Embryonic facial prominence (tissue), 1 donor: ENCODE measurements around the gene NXN.
"Not testable (repeated sequence)": the region's sequence is repeated elsewhere in the genome, so short reads cannot be mapped to it uniquely, and the experiment has no call there.

ENCODE experiments used
- DNase-seq: peaks from one replicate; pipeline ENCODE4 v3.0.0-alpha.2; 2016; ENCODE audit errors: extremely low spot score

Gene NXN

GRCh38 chr17:887551-888209, 91.9 kb downstream of the NXN start:
- DNase-seq, result no peak

GRCh38 chr17:885971-886571, 93.5 kb downstream of the NXN start:
- no peak for DNase-seq

DNA sequence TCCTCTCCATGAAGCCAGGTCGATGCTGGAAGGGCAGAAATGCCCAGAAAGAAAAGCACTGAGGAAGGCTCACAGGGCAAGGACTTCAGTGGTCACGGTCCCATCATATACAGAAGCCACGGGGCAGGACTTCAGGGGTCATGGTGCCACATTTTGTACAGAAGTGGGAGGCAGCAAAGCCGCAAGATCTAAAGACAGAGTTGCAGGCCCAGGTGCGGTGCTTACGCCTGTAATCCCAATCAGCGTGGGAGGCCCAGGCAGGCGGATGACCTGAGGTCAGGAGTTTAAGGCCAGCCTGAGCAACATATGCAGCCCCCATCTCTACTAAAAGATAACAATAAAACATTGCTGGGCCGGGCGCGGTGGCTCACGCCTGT, 96.0 kb downstream of the NXN start:
- DNase-seq, result no peak

DNA sequence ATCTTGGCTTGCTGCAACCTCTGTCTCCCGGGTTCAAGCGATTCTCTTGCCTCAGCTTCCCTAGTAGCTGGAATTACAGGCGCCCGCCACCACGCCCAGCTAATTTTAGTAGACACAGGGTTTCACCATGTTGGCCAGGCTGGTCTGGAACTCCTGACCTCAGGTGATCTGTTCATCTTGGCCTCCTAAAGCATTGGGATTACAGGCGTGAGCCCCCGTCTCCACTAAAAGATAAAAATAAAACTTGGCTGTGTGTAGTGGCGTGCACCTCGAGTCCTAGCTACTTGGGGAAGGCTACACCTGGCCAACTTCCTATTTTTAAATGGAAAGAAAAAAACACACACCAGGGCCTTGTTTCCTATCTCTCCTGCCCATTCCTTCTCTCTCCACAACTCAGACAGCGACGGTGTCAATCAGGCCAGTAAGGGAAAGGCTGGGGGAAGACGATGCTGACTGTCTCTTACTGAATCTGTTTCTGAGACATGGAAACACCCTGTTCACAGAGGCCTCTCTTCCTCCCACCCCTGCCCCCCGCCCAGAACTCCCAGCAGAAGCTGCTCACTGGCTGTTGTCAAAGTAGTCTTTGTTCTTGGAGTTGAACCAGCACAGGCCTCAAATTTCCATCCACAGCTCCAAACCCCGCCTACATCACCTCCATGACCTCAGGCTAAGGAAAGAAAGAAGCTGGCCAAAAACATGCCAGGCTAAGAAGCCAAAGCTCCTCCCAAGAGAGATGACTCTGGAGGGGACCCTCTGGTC, 96.6 kb downstream of the NXN start:
- DNase-seq, result no peak

DNA sequence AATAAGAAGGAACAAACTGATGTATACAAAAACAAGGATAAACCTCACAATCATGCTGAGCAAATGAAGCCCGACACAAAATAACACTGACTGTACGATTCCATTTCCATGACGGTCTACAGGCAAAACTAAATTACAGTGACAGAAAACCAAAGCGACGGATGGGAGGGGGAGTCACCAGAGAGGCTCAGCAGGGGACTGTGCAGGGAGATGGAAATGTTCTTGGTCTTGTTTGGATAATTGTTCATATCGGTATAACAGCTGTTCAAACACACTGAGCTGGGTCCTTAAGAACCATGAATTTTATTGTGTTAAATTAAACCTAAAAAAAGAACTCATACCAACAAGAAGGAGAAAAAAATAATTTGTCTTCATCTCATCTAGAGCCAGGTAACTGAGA, 97.8 kb downstream of the NXN start:
- DNase-seq, result no peak

DNA sequence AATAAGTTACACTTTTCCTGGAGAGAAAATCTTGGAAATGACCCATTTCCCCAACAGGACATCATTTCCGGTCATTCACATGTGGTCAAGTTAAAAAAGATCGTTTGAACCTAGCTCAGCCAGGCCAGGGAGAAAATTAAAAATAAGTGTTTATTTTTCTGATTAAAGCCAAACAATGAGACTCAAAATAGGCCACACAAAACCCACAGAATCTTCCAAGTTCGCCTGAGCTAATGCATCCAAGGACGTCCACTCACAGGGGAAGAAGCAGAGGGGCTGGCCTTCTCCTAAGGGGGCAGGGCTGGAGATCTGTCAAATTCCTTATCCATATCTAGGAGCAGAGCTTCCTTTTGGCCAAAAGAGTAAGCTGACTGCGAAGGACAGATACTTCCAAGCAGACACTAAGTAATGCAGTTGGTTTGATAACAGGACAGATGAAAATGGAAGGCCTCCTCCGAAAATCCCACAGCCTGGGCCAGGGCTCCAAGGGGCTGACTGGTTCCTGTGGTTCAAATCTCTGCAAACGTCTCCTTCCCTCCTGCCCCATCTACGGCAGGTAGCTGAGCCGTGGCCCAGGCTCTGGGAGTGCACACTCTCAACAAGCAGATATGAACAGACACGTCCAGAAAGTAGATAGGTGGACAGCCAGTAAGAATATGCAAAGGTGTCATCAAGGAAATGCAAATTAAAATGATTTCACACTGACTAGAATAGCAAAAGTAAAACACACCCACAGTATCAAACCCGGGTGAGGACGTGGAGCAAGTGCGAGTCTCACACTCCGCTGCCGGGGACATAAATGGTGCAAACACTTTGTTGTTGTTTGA, 98.9 kb downstream of the NXN start:
- DNase-seq, result no peak

DNA sequence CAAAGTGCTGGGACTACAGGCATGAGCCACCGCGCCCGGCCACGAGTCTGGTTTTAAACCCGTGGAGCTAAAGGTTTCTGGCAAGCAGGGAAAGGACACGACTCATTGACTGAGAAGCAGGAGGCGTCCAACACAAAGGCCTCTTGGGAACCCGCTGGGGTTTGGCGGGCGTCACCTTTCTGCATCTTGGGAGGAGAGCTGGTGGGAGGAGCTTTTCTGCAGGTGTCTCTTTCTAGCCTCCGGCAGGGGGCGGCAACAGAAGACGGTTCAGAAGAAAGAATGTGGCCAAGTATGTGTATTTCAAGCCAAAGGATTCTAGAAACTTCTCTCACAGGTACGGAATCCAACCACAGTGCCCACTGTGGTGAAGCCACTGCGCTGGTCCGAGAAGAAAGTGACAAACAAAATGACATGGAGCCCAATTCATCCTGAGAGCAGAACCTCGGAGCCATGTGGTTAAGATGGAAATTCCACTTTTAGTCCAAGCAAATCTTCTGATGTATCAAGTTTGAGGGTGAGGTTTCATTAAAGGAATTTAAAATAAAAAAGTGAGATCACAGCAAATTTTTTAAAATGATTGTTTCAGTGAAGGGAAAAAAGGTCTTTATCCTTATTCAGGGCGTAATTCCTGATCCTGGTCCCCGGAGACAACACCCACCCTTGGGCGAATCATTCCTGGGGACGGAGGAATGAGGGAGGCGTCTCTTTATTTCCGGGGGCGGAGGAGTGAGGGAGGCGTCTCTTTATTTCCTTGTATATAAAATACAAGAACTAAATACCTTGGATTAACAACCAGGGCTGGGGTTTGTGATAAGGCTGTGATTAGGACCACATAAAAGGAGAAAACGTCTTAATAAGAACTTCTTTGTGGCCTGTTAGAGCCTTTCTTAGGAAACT, 99.8 kb downstream of the NXN start:
- no peak for DNase-seq

GRCh38 chr17:877630-878029, 101.9 kb downstream of the NXN start:
- no peak for DNase-seq

GRCh38 chr17:876272-876671, 103.3 kb downstream of the NXN start:
- no peak for DNase-seq

GRCh38 chr17:874590-874989, 105.0 kb downstream of the NXN start:
- DNase-seq, result not testable (repeated sequence)

GRCh38 chr17:872855-873254, 106.7 kb downstream of the NXN start:
- no peak for DNase-seq

- no peak for DNase-seq
Measured at GRCh38 chr17:871751-872519, 107.6 kb downstream of the NXN start.

DNA sequence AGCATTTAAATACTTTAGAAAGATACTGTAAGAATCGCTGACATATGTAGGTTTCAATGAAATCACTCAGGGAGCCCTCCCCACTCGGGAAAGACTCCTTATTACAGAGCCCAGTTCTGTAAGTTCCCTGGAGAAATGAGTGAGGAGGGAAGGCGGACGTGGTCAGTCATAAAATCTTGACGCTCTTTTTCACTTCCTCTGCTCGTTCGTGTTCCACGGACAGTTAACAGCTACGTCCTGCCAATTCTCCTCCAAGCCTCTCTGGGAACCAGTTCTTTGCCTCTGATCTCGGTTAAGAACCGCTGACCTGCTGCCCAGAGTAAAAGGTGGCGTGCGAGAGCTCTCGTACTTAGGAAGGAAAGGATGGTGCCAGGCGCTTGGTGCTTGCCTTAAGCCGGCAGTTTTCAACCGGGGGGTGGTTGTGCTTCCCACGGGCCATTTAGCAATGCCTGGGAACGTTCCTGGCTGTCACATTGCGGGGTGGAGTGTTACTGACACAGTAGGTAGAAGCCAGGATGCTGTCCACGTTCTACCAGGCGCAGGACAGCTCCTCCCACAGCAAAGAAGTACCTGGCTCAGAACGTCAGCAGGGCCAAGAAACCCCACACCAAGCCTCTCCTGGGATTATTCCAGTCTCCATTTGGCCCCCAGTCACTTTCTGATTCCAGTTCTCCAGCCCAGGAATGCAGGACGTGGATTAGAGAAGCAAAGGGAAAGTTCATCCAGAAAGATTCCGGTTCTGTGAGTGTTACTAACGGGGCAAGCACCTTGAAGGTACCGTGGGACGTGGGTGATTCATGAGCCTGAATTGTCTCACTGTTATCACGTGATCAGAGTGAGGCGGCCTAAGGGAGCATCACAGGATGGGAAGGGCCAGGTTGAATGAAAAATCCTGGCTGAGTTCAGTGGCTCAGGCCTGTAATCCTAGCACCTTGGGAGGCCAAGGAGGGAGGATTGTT, 109.7 kb downstream of the NXN start:
- no peak for DNase-seq

- DNase-seq, result no peak
Measured at GRCh38 chr17:869086-869485, 110.5 kb downstream of the NXN start.

- DNase-seq, result no peak
Measured at GRCh38 chr17:867896-868489, 111.6 kb downstream of the NXN start.

GRCh38 chr17:867238-867637, 112.3 kb downstream of the NXN start:
- DNase-seq, result not testable (repeated sequence)

GRCh38 chr17:866568-867103, 112.9 kb downstream of the NXN start:
- no peak for DNase-seq

DNA sequence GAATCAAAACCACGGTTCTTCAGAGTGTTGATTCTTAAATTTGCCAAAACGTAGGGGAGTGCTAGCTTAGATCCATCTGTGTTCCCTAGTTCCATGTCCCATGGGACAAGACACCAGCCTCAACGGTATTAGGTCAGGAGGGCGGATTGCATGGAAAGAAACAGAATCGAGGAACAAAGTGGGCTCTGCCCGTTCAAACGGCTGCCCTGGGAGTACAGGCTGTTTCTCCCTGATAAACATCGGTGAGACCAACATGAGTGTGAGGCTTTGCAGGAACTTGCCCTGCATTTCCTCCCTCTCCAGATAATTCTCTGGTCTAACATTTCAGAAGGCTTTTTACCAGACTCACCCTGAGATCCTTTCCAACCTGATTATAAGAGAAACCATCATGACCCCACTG, 115.3 kb downstream of the NXN start:
- DNase-seq, result no peak

- no peak for DNase-seq
Measured at GRCh38 chr17:863880-864279, 115.7 kb downstream of the NXN start.
